ENCODE data around the gene CTXND1. TPM values are rescaled to one million over a fixed set of nuclear protein-coding genes. Genes with fewer than 3 reads are reported as not detected.
"Not testable (repeated sequence)": the region's sequence is repeated elsewhere in the genome, so short reads cannot be mapped to it uniquely, and the experiment has no call there.

Gene CTXND1
- total and polyA plus RNA-seq, 2 of the 8 experiments (the other 6 are each of a cell fraction or from before 2014, with no cell fraction given) = 0.03 TPM; not detected in 1

DNA sequence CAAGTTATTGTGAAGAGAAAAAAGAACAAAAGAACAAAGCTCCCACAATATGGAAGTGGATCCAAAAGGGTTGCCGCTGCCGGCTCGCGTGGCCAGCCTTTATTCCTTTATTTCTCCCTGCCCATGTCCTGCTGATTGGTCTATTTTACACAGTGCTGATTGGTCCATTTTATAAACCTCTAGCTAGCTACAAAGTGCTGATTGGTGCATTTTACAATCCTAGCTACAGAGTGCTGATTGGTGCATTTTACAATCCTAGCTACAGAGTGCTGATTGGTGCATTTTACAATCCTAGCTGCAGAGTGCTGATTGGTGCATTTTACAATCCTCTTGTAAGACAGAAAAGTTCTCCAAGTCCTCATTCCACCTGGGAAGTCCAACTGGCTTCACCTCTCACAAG lies 43.8 kb upstream of the CTXND1 start:
- CTCF ChIA-PET (ENCODE audit: partially characterized antibody) = interaction anchor here (0.7 to 1.6 kb wide), 5 partner anchors 11 to 122 kb away, joined by 3 to 6 read pairs (median 3); no protein-coding TSS in a partner anchor
- H3K36me3 ChIP-seq (ENCODE audit: control insufficient read depth in 2 of 4, insufficient read depth in 4 of 4, low read length in 3 of 4); H3K4me2 ChIP-seq (ENCODE audit: insufficient read depth in 1 of 2, low read depth in 2 of 2, low read length in 2 of 2); H3K9ac ChIP-seq (replicated peaks in 1 of 4; ENCODE audit: extremely low read depth in 1 of 4, low read depth in 3 of 4, low read length in 3 of 4); H3K4ac ChIP-seq (replicated peaks; ENCODE audit: insufficient read length, low read depth, low read length); H4K20me1 ChIP-seq (replicated peaks in 1 of 2; ENCODE audit: control insufficient read depth in 1 of 2, insufficient read depth in 2 of 2, low read length in 2 of 2); H2BK20ac ChIP-seq (ENCODE audit: low read length); H3K23ac ChIP-seq (ENCODE audit: insufficient read length); H2AK5ac ChIP-seq (ENCODE audit: low read depth, low read length); H3K56ac ChIP-seq (replicated peaks; ENCODE audit: insufficient read length, low read depth, low read length); H4K5ac ChIP-seq (ENCODE audit: insufficient read length, low read depth, low read length); H3K4me3 ChIP-seq (ENCODE audit: extremely low read depth in 1 of 4, insufficient read depth in 2 of 4, low read depth in 3 of 4, low read length in 4 of 4); H2BK5ac ChIP-seq (ENCODE audit: low read depth, low read length); H3K18ac ChIP-seq (ENCODE audit: extremely low read depth, low read length); H3K14ac ChIP-seq (ENCODE audit: insufficient read length); H3K27me3 ChIP-seq (replicated peaks in 1 of 4; ENCODE audit: control insufficient read depth in 3 of 4, extremely low read depth in 1 of 4, insufficient read depth in 3 of 4, low read length in 3 of 4); H3K79me1 ChIP-seq (ENCODE audit: low read depth, low read length); DNase-seq (ENCODE audit: low read depth in 1 of 2, low spot score in 2 of 2); FAIRE-seq; H4K8ac ChIP-seq (ENCODE audit: extremely low read depth, insufficient read depth, low read length); H3K27ac ChIP-seq (ENCODE audit: low read depth, low read length); H2AFZ ChIP-seq (ENCODE audit: low read length); POLR2A ChIA-PET (ENCODE audit: partially characterized antibody); H2BK120ac ChIP-seq (replicated peaks; ENCODE audit: low read depth, low read length); H3K23me2 ChIP-seq (ENCODE audit: low read depth, low read length); H2BK12ac ChIP-seq (ENCODE audit: low read depth, low read length); H3K79me2 ChIP-seq (ENCODE audit: control insufficient read depth in 1 of 2, insufficient read depth in 2 of 2, low read length in 2 of 2); H3K9me3 ChIP-seq (ENCODE audit: insufficient read depth in 2 of 2, low read depth in 1 of 2, low read length in 1 of 2); H2BK15ac ChIP-seq (ENCODE audit: low read length); H4K91ac ChIP-seq (replicated peaks; ENCODE audit: insufficient read length, low read length); H3K4me1 ChIP-seq (replicated peaks in 1 of 4; ENCODE audit: control insufficient read depth in 3 of 4, insufficient read depth in 4 of 4, low read length in 3 of 4): not testable (repeated sequence)
- WGBS, 2 experiments (ENCODE audit: extremely low coverage in 1 of 2, insufficient coverage in 1 of 2, insufficient read length in 1 of 2, insufficient replicate concordance in 2 of 2, low coverage in 1 of 2, low lambda C conversion rate in 2 of 2, missing lambda C conversion rate in 1 of 2) = 97% methylated on average over 4 of the region's 4 CpGs; no CpG with 5 or more reads in 1 of the 2 experiments

Measured in H1 (cell line).